Trophoblast cell (in vitro differentiated cells and primary cell): ENCODE results near the gene OR4M1.
"Not testable (repeated sequence)": the region's sequence is repeated elsewhere in the genome, so short reads cannot be mapped to it uniquely, and the experiment has no call there.

Experiments
- DNase-seq, 2 donors: peaks; one replicate each; pipeline ENCODE4 v3.0.0-alpha.2; 2016
- H2AFZ ChIP-seq: 2 replicates; pipeline ENCODE4 v1.6.1; 2013; ENCODE audit warnings: low read length, moderate library complexity, mild to moderate bottlenecking; ENCODE audit not compliant: insufficient read depth, poor library complexity
- H2AK5ac ChIP-seq: 2 replicates; pipeline ENCODE4 v1.6.1; 2013; ENCODE audit warnings: mild to moderate bottlenecking, low read length
- H2BK120ac ChIP-seq: 2 replicates; pipeline ENCODE4 v1.6.1; 2013; ENCODE audit warnings: low read length, mild to moderate bottlenecking, moderate library complexity; ENCODE audit not compliant: insufficient read depth, poor library complexity
- H2BK12ac ChIP-seq: 2 replicates; pipeline ENCODE4 v1.6.1; 2013; ENCODE audit warnings: mild to moderate bottlenecking, low read length, moderate library complexity
- H2BK5ac ChIP-seq: 2 replicates; pipeline ENCODE4 v1.6.1; 2013; ENCODE audit warnings: low read length, low read depth, moderate library complexity, mild to moderate bottlenecking; ENCODE audit not compliant: poor library complexity
- H3K14ac ChIP-seq: 2 replicates; pipeline ENCODE4 v1.6.1; 2013; ENCODE audit warnings: mild to moderate bottlenecking, low read length
- H3K18ac ChIP-seq: 2 replicates; pipeline ENCODE4 v1.6.1; 2013; ENCODE audit warnings: mild to moderate bottlenecking, low read length
- H3K23ac ChIP-seq: 2 replicates; pipeline ENCODE4 v1.6.1; 2013; ENCODE audit warnings: low read length
- H3K27ac ChIP-seq: 2 replicates; pipeline ENCODE4 v1.5.1; 2013; ENCODE audit warnings: low read depth, mild to moderate bottlenecking, inconsistent platforms, low read length, moderate library complexity
- H3K27me3 ChIP-seq: 2 replicates; pipeline ENCODE4 v1.6.1; 2013; ENCODE audit warnings: inconsistent platforms, mild to moderate bottlenecking, low read length, moderate library complexity; ENCODE audit not compliant: insufficient read depth
- H3K36me3 ChIP-seq, 2 experiments: 1 replicate in 1 of 2; 2 replicates in 1 of 2; pipeline ENCODE4 v1.6.1; 2013; ENCODE audit warnings: low read length in 2 of 2, mild to moderate bottlenecking in 2 of 2, moderate library complexity in 1 of 2; ENCODE audit not compliant: insufficient read depth in 2 of 2, control insufficient read depth in 1 of 2
- H3K4ac ChIP-seq: 2 replicates; pipeline ENCODE4 v1.6.1; 2013; ENCODE audit warnings: low read depth, mild to moderate bottlenecking, low read length, moderate library complexity
- H3K4me1 ChIP-seq, 2 experiments: 1 replicate in 1 of 2; 2 replicates in 1 of 2; pipeline ENCODE4 v1.6.1; 2013; ENCODE audit warnings: low read length in 2 of 2, mild to moderate bottlenecking in 2 of 2, moderate library complexity in 1 of 2; ENCODE audit not compliant: insufficient read depth in 2 of 2, control insufficient read depth in 1 of 2
- H3K4me2 ChIP-seq: 2 replicates; pipeline ENCODE4 v1.6.1; 2013; ENCODE audit warnings: inconsistent platforms, mild to moderate bottlenecking, low read length, moderate library complexity
- H3K4me3 ChIP-seq: 2 replicates; pipeline ENCODE4 v1.5.1; 2013; ENCODE audit warnings: mild to moderate bottlenecking, low read depth, low read length, inconsistent platforms
- H3K79me1 ChIP-seq: one replicate; pipeline ENCODE4 v1.6.1; 2013; ENCODE audit warnings: low read length
- H3K79me2 ChIP-seq: 2 replicates; pipeline ENCODE4 v1.6.1; 2013; ENCODE audit warnings: low read length, mild to moderate bottlenecking; ENCODE audit not compliant: control insufficient read depth, insufficient read depth, poor library complexity
- H3K9ac ChIP-seq: 2 replicates; pipeline ENCODE4 v1.6.1; 2013; ENCODE audit warnings: mild to moderate bottlenecking, low read length
- H3K9me3 ChIP-seq: 2 replicates; pipeline ENCODE4 v1.6.1; 2013; ENCODE audit warnings: low read depth, mild to moderate bottlenecking, control low read depth, inconsistent platforms, low read length; ENCODE audit not compliant: insufficient read depth
- H4K12ac ChIP-seq: 2 replicates; pipeline ENCODE4 v1.6.1; 2013; ENCODE audit warnings: low read depth, mild to moderate bottlenecking, low read length, moderate library complexity
- H4K8ac ChIP-seq: 2 replicates; pipeline ENCODE4 v1.6.1; 2013; ENCODE audit warnings: low read depth, mild to moderate bottlenecking, low read length, moderate library complexity
- H4K91ac ChIP-seq: one replicate; pipeline ENCODE4 v1.6.1; 2013; ENCODE audit warnings: low read depth, mild to moderate bottlenecking, low read length, moderate library complexity
- WGBS: extraction: QIAGEN DNeasy Blood & Tissue Kit; methylation state at CpG from one replicate; pipeline ENCODE4 v1.1.7; 2013; ENCODE audit warnings: missing lambda C conversion rate; ENCODE audit not compliant: insufficient read length, insufficient coverage; ENCODE audit errors: extremely low coverage; 5-methylcytosine and 5-hydroxymethylcytosine counted together

Gene OR4M1

GRCh38 chr14:19787318-19787717 lies 14.0 kb downstream of the OR4M1 start:
- H3K27me3 ChIP-seq, H4K91ac ChIP-seq, H3K79me2 ChIP-seq, H3K18ac ChIP-seq, H3K9ac ChIP-seq, H2BK12ac ChIP-seq, H3K4me3 ChIP-seq, H3K9me3 ChIP-seq, H3K27ac ChIP-seq, H3K4me2 ChIP-seq, H2BK120ac ChIP-seq, DNase-seq, H3K36me3 ChIP-seq, H3K14ac ChIP-seq, H3K79me1 ChIP-seq, H4K8ac ChIP-seq, H3K4ac ChIP-seq, H3K23ac ChIP-seq, H2AK5ac ChIP-seq, H4K12ac ChIP-seq, H2BK5ac ChIP-seq, H2AFZ ChIP-seq, H3K4me1 ChIP-seq: not testable (repeated sequence)
- WGBS, result no CpG with 5 or more reads among the region's 6 CpGs

- not testable (repeated sequence) for H3K79me2 ChIP-seq, H3K27ac ChIP-seq, H4K91ac ChIP-seq, H3K4me1 ChIP-seq, DNase-seq, H3K4ac ChIP-seq, H3K4me2 ChIP-seq, H3K18ac ChIP-seq, H2BK12ac ChIP-seq, H4K12ac ChIP-seq, H2BK120ac ChIP-seq, H3K14ac ChIP-seq, H4K8ac ChIP-seq, H3K4me3 ChIP-seq, H2BK5ac ChIP-seq, H3K9me3 ChIP-seq, H2AK5ac ChIP-seq, H2AFZ ChIP-seq, H3K36me3 ChIP-seq, H3K79me1 ChIP-seq, H3K27me3 ChIP-seq, H3K9ac ChIP-seq, H3K23ac ChIP-seq
- no CpG with 5 or more reads among the region's 7 CpGs for WGBS
Observed at GRCh38 chr14:19788150-19788549, 14.8 kb downstream of the OR4M1 start.

- not testable (repeated sequence) for H3K36me3 ChIP-seq, H2AK5ac ChIP-seq, H3K23ac ChIP-seq, H3K27me3 ChIP-seq, H3K4me3 ChIP-seq, H3K4ac ChIP-seq, H3K79me2 ChIP-seq, H3K4me1 ChIP-seq, H3K79me1 ChIP-seq, H3K27ac ChIP-seq, H2AFZ ChIP-seq, H3K14ac ChIP-seq, H3K9ac ChIP-seq, H4K8ac ChIP-seq, H2BK5ac ChIP-seq, H3K18ac ChIP-seq, H2BK120ac ChIP-seq, H4K12ac ChIP-seq, H3K4me2 ChIP-seq, H2BK12ac ChIP-seq, H4K91ac ChIP-seq
- no CpG with 5 or more reads among the region's 10 CpGs for WGBS
- peaks cover 27% of the 10 kb centered on the region for H3K9me3 ChIP-seq
- DNase-seq, result peak; percentile 45 to 55
Observed at GRCh38 chr14:19796520-19797108, 23.3 kb downstream of the OR4M1 start.

- no peak overlapping the region for H3K18ac ChIP-seq
- no peak overlapping the region for H3K4ac ChIP-seq
- no peak overlapping the region for H3K14ac ChIP-seq
Observed at GRCh38 chr14:19799880-19800279, 26.6 kb downstream of the OR4M1 start.

More at GRCh38 chr14:19799880-19800279, 26.6 kb downstream of the OR4M1 start:
- H4K91ac ChIP-seq, result no peak overlapping the region
- no peaks in the 10 kb centered on the region for H3K36me3 ChIP-seq
- DNase-seq, result no peak
- H3K9me3 ChIP-seq, result peaks cover 24% of the 10 kb centered on the region
- H2AK5ac ChIP-seq, result no peak overlapping the region
- no CpG with 5 or more reads among the region's 5 CpGs for WGBS
- no peak overlapping the region for H3K4me3 ChIP-seq
- H3K23ac ChIP-seq, result no peak overlapping the region
- H3K79me2 ChIP-seq, result no peaks in the 10 kb centered on the region
- no peak overlapping the region for H3K4me2 ChIP-seq
- no peak overlapping the region for H2AFZ ChIP-seq
- H3K27me3 ChIP-seq, result no peaks in the 10 kb centered on the region
- no peak overlapping the region for H4K8ac ChIP-seq
- H2BK120ac ChIP-seq, result no peak overlapping the region
- H3K4me1 ChIP-seq, result no peaks in the 10 kb centered on the region
- no peak overlapping the region for H4K12ac ChIP-seq
- H3K79me1 ChIP-seq, result no peaks in the 10 kb centered on the region
- H2BK12ac ChIP-seq, result no peak overlapping the region
- H3K27ac ChIP-seq, result no peak overlapping the region
- H3K9ac ChIP-seq, result no peak overlapping the region
- no peak overlapping the region for H2BK5ac ChIP-seq
